ENCODE measurements around the gene FBXL7. TPM values are rescaled to one million over a fixed set of nuclear protein-coding genes. Genes with fewer than 3 reads are reported as not detected.

Gene FBXL7
- polyA plus RNA-seq, 1 donor from 2014 or later = 0.24 TPM

GRCh38 chr5:15691521-15691920, 191.5 kb downstream of the FBXL7 start:
- Histone ChIP-seq H3K36me3 (ENCODE audit: insufficient read depth, low read length) (no peaks in the 10 kb centered on the region), H3K9me2 (ENCODE audit: insufficient read depth, low read length) (no peaks in the 10 kb centered on the region), H4K20me1 (ENCODE audit: insufficient read depth) (no peaks in the 10 kb centered on the region), H2AFZ (ENCODE audit: low read depth, low read length) (no peak overlapping the region), H3K27me3 (ENCODE audit: insufficient read depth, low read depth, low read length) (no peaks in the 10 kb centered on the region), H3F3A (ENCODE audit: insufficient read depth, low read length, poor library complexity, severe bottlenecking) (no peaks in the 10 kb centered on the region), H3K79me2 (replicated peaks; ENCODE audit: insufficient read depth, low read length) (no peaks in the 10 kb centered on the region), H3K9me3 (ENCODE audit: low read length) (no peaks in the 10 kb centered on the region), H3K4me2 (ENCODE audit: low read length) (no peak overlapping the region), H3K27ac (ENCODE audit: low read length) (no peak overlapping the region), H3K4me3 (ENCODE audit: low read length) (no peak overlapping the region), H3K9ac (ENCODE audit: low read length) (no peak overlapping the region)
- TF ChIP-seq CTCF (IDR thresholded peaks at IDR 0.05; ENCODE audit: poor library complexity, severe bottlenecking) = no peak
- no peak for TF ChIP-seq EP300 (conservative IDR thresholded peaks at IDR 0.05; ENCODE audit: poor library complexity, severe bottlenecking)
- no peak for TF ChIP-seq TAF1 (IDR thresholded peaks at IDR 0.05; ENCODE audit: low read depth)
- no peak for TF ChIP-seq REST (IDR thresholded peaks at IDR 0.05; ENCODE audit: borderline replicate concordance)
- no peak for TF ChIP-seq RAD21 (conservative IDR thresholded peaks at IDR 0.05)
- TF ChIP-seq POLR2AphosphoS5 (IDR thresholded peaks at IDR 0.05) = no peak
- no peak for TF ChIP-seq SMC3 (conservative IDR thresholded peaks at IDR 0.05; ENCODE audit: poor library complexity)
- no peak for TF ChIP-seq MXI1 (conservative IDR thresholded peaks at IDR 0.05; ENCODE audit: poor library complexity, severe bottlenecking)
- no peak for TF ChIP-seq EZH2 (IDR thresholded peaks at IDR 0.05; ENCODE audit: borderline replicate concordance, insufficient read depth, low read length, poor library complexity, severe bottlenecking)

GRCh38 chr5:15692706-15693381, 192.9 kb downstream of the FBXL7 start:
- Histone ChIP-seq H2AFZ (ENCODE audit: low read depth, low read length) (no peak overlapping the region), H3K4me2 (ENCODE audit: low read length) (no peak overlapping the region), H4K20me1 (ENCODE audit: insufficient read depth) (no peaks in the 10 kb centered on the region), H3K9ac (ENCODE audit: low read length) (no peak overlapping the region), H3K79me2 (replicated peaks; ENCODE audit: insufficient read depth, low read length) (no peaks in the 10 kb centered on the region), H3K27ac (ENCODE audit: low read length) (no peak overlapping the region), H3K9me3 (ENCODE audit: low read length) (no peaks in the 10 kb centered on the region), H3K36me3 (ENCODE audit: insufficient read depth, low read length) (no peaks in the 10 kb centered on the region), H3F3A (ENCODE audit: insufficient read depth, low read length, poor library complexity, severe bottlenecking) (no peaks in the 10 kb centered on the region), H3K9me2 (ENCODE audit: insufficient read depth, low read length) (no peaks in the 10 kb centered on the region), H3K27me3 (ENCODE audit: insufficient read depth, low read depth, low read length) (no peaks in the 10 kb centered on the region), H3K4me3 (ENCODE audit: low read length) (no peak overlapping the region)
- TF ChIP-seq SMC3 (conservative IDR thresholded peaks at IDR 0.05; ENCODE audit: poor library complexity) (no peak), MXI1 (conservative IDR thresholded peaks at IDR 0.05; ENCODE audit: poor library complexity, severe bottlenecking) (no peak), REST (IDR thresholded peaks at IDR 0.05; ENCODE audit: borderline replicate concordance) (no peak), EZH2 (IDR thresholded peaks at IDR 0.05; ENCODE audit: borderline replicate concordance, insufficient read depth, low read length, poor library complexity, severe bottlenecking) (no peak), TAF1 (IDR thresholded peaks at IDR 0.05; ENCODE audit: low read depth) (no peak), CTCF (IDR thresholded peaks at IDR 0.05; ENCODE audit: poor library complexity, severe bottlenecking) (no peak), RAD21 (conservative IDR thresholded peaks at IDR 0.05) (no peak), EP300 (conservative IDR thresholded peaks at IDR 0.05; ENCODE audit: poor library complexity, severe bottlenecking) (no peak), POLR2AphosphoS5 (IDR thresholded peaks at IDR 0.05) (no peak)
